Naive B cell (primary cell): Measurements from ENCODE around the gene CCDC69. TPM values are rescaled to one million over a fixed set of nuclear protein-coding genes. Genes with fewer than 3 reads are reported as not detected.
"Not testable (repeated sequence)": the region's sequence is repeated elsewhere in the genome, so short reads cannot be mapped to it uniquely, and the experiment has no call there.

ENCODE experiments used
- ATAC-seq, 2 donors: fragments of 150-1000 bp; cut with Tn5 transposase; 2 replicates each; pipeline ENCODE4 v1.10.0; 2021; ENCODE audit warnings: low read depth in 2 of 2, mild to moderate bottlenecking in 2 of 2, moderate library complexity in 2 of 2
- DNase-seq: peaks from one replicate; pipeline ENCODE4 v3.0.0; 2022
- H3K27ac Mint-ChIP-seq, 6 donors: one replicate each; pipeline ENCODE4 v1.8.0; 2020 to 2022; ENCODE audit warnings: mild to moderate bottlenecking in 6 of 6, mixed read lengths in 6 of 6, moderate library complexity in 5 of 6, inconsistent platforms in 2 of 6
- H3K27me3 Mint-ChIP-seq, 3 donors: one replicate each; pipeline ENCODE4 v1.8.0; 2021 to 2022; ENCODE audit warnings: mixed read lengths in 3 of 3, mild to moderate bottlenecking in 1 of 3
- H3K36me3 Mint-ChIP-seq, 2 donors: one replicate each; pipeline ENCODE4 v1.8.0; 2020 to 2022; ENCODE audit warnings: mixed read lengths in 2 of 2, inconsistent platforms in 1 of 2, mild to moderate bottlenecking in 1 of 2
- H3K4me1 Mint-ChIP-seq, 3 donors: one replicate each; pipeline ENCODE4 v1.8.0; 2020 to 2022; ENCODE audit warnings: mixed read lengths in 3 of 3, inconsistent platforms in 1 of 3, mild to moderate bottlenecking in 1 of 3, moderate library complexity in 1 of 3
- H3K4me3 Mint-ChIP-seq, 8 donors: one replicate each; pipeline ENCODE4 v1.8.0; 2020 to 2022; ENCODE audit warnings: mild to moderate bottlenecking in 8 of 8, mixed read lengths in 8 of 8, moderate library complexity in 8 of 8, inconsistent platforms in 2 of 8
- H3K9me3 Mint-ChIP-seq, 7 donors: one replicate each; pipeline ENCODE4 v1.8.0; 2020 to 2022; ENCODE audit warnings: mixed read lengths in 7 of 7, mild to moderate bottlenecking in 5 of 7, inconsistent platforms in 2 of 7, moderate library complexity in 1 of 7
- polyA plus RNA-seq, 6 donors: library from polyadenylated mRNA; unstranded; fragments of 300-500 nt; fragmentation: Illumina TruSeq; gene quantifications; one replicate each; pipeline ENCODE4 v1.2.3, GENCODE V29; 2021; ENCODE audit warnings: low read depth in 6 of 6

Gene CCDC69
- polyA plus RNA-seq, 6 donors from 2014 or later = 76.4 to 143 (median 98.1) TPM

GRCh38 chr5:151180291-151180690 is 43.6 kb downstream of the CCDC69 start:
- peak overlapping the region in 3 of 6 donors; percentile 7 to 91 (median 62) for H3K27ac Mint-ChIP-seq
- peaks cover 31 to 56% (median 52%) of the 10 kb centered on the region in 3 donors for H3K4me1 Mint-ChIP-seq
- ATAC-seq (no peak), DNase-seq (no peak)
- no peaks in the 10 kb centered on the region for H3K27me3 Mint-ChIP-seq
- peaks cover 0 to 5% (median 0%) of the 10 kb centered on the region in 7 donors for H3K9me3 Mint-ChIP-seq
- H3K36me3 Mint-ChIP-seq = peaks cover 4 to 28% of the 10 kb centered on the region in 2 donors
- H3K4me3 Mint-ChIP-seq = peak overlapping the region in 1 of 8 donors; percentile 30

GRCh38 chr5:151179489-151179840 is 44.4 kb downstream of the CCDC69 start:
- Mint-ChIP-seq H3K27me3 (no peaks in the 10 kb centered on the region), H3K4me1 (peaks cover 32 to 58% (median 51%) of the 10 kb centered on the region in 3 donors), H3K9me3 (peaks cover 0 to 5% (median 0%) of the 10 kb centered on the region in 7 donors), H3K27ac (peak overlapping the region in 5 of 6 donors; percentile 14 to 91 (median 48)), H3K36me3 (peaks cover 4 to 25% of the 10 kb centered on the region in 2 donors), H3K4me3 (peak overlapping the region in 1 of 8 donors; percentile 68)
- DNase-seq (no peak), ATAC-seq (no peak)

- H3K9me3 Mint-ChIP-seq = peaks cover 0 to 5% (median 0%) of the 10 kb centered on the region in 7 donors
- DNase-seq = no peak
- H3K27me3 Mint-ChIP-seq = no peaks in the 10 kb centered on the region
- peak overlapping the region in 5 of 6 donors; percentile 14 to 92 (median 69) for H3K27ac Mint-ChIP-seq
- peak overlapping the region in 4 of 8 donors; percentile 17 to 69 (median 39) for H3K4me3 Mint-ChIP-seq
- H3K36me3 Mint-ChIP-seq = peaks cover 4 to 25% of the 10 kb centered on the region in 2 donors
- peaks cover 36 to 62% (median 51%) of the 10 kb centered on the region in 3 donors for H3K4me1 Mint-ChIP-seq
- peak in 1 of 2 donors; percentile 23 for ATAC-seq
Observed at GRCh38 chr5:151178777-151179488, 45.0 kb downstream of the CCDC69 start.

- Mint-ChIP-seq H3K4me3 (peak overlapping the region in 3 of 8 donors; percentile 42 to 63 (median 50)), H3K27me3 (no peaks in the 10 kb centered on the region), H3K4me1 (peaks cover 38 to 58% (median 51%) of the 10 kb centered on the region in 3 donors), H3K36me3 (peaks cover 4 to 25% of the 10 kb centered on the region in 2 donors), H3K9me3 (peaks cover 0 to 5% (median 0%) of the 10 kb centered on the region in 7 donors), H3K27ac (peak overlapping the region; percentile 12 to 92 (median 72))
- DNase-seq (no peak), ATAC-seq (peak in 1 of 2 donors; percentile 37)
Observed at GRCh38 chr5:151178372-151178771, 45.5 kb downstream of the CCDC69 start.

- ATAC-seq = not testable (repeated sequence)
- peak overlapping the region in 2 of 6 donors; percentile 78 to 80 for H3K27ac Mint-ChIP-seq
Observed at GRCh38 chr5:151176268-151176667, 47.6 kb downstream of the CCDC69 start.

GRCh38 chr5:151174612-151175101 is 49.2 kb downstream of the CCDC69 start:
- H3K9me3 Mint-ChIP-seq = peaks cover 0 to 5% (median 0%) of the 10 kb centered on the region in 7 donors
- no peaks in the 10 kb centered on the region for H3K27me3 Mint-ChIP-seq
- ATAC-seq (no peak), DNase-seq (no peak)
- H3K4me1 Mint-ChIP-seq = peaks cover 47 to 65% (median 53%) of the 10 kb centered on the region in 3 donors
- H3K27ac Mint-ChIP-seq = peak overlapping the region in 2 of 6 donors; percentile 16 to 81
- H3K4me3 Mint-ChIP-seq = no peak overlapping the region
- peaks cover 4 to 14% of the 10 kb centered on the region in 2 donors for H3K36me3 Mint-ChIP-seq

More at GRCh38 chr5:151176268-151176667, 47.6 kb downstream of the CCDC69 start:
- H3K4me3 Mint-ChIP-seq, DNase-seq, H3K27me3 Mint-ChIP-seq, H3K9me3 Mint-ChIP-seq: not testable (repeated sequence)
- Mint-ChIP-seq H3K4me1 (peaks cover 37 to 62% (median 49%) of the 10 kb centered on the region in 3 donors), H3K36me3 (peaks cover 4 to 14% of the 10 kb centered on the region in 2 donors)

- Mint-ChIP-seq H3K4me3 (peak overlapping the region in 1 of 8 donors; percentile 54), H3K4me1 (peaks cover 47 to 65% (median 53%) of the 10 kb centered on the region in 3 donors), H3K27me3 (no peaks in the 10 kb centered on the region), H3K36me3 (peaks cover 4 to 13% of the 10 kb centered on the region in 2 donors), H3K27ac (peak overlapping the region in 3 of 6 donors; percentile 16 to 75 (median 26)), H3K9me3 (peaks cover 0 to 5% (median 0%) of the 10 kb centered on the region in 7 donors)
- no peak for ATAC-seq
- no peak for DNase-seq
Observed at GRCh38 chr5:151173711-151174611, 49.9 kb downstream of the CCDC69 start.

- peaks cover 32 to 55% (median 36%) of the 10 kb centered on the region in 3 donors for H3K4me1 Mint-ChIP-seq
- no peaks in the 10 kb centered on the region for H3K27me3 Mint-ChIP-seq
- DNase-seq = no peak
- no peak for ATAC-seq
- no peak overlapping the region for H3K4me3 Mint-ChIP-seq
- H3K9me3 Mint-ChIP-seq = no peaks in the 10 kb centered on the region
- peak overlapping the region in 4 of 6 donors; percentile 14 to 91 (median 58) for H3K27ac Mint-ChIP-seq
- H3K36me3 Mint-ChIP-seq = no peaks in the 10 kb centered on the region
Observed at GRCh38 chr5:151171529-151171928, 52.4 kb downstream of the CCDC69 start.

GRCh38 chr5:151168602-151169344 is 55.1 kb downstream of the CCDC69 start:
- Mint-ChIP-seq H3K27ac (peak overlapping the region in 2 of 6 donors; percentile 20 to 54), H3K4me1 (peaks cover 33 to 64% (median 44%) of the 10 kb centered on the region in 3 donors), H3K27me3 (no peaks in the 10 kb centered on the region), H3K36me3 (no peaks in the 10 kb centered on the region), H3K4me3 (no peak overlapping the region), H3K9me3 (no peaks in the 10 kb centered on the region)
- DNase-seq (no peak), ATAC-seq (no peak)

- Mint-ChIP-seq H3K27me3 (no peaks in the 10 kb centered on the region), H3K36me3 (no peaks in the 10 kb centered on the region), H3K27ac (peak overlapping the region in 3 of 6 donors; percentile 33 to 68 (median 59)), H3K9me3 (no peaks in the 10 kb centered on the region), H3K4me3 (no peak overlapping the region), H3K4me1 (peaks cover 39 to 62% (median 50%) of the 10 kb centered on the region in 3 donors)
- DNase-seq = no peak
- no peak for ATAC-seq
Observed at GRCh38 chr5:151167022-151167421, 56.9 kb downstream of the CCDC69 start.

- peak overlapping the region in 4 of 6 donors; percentile 4 to 91 (median 58) for H3K27ac Mint-ChIP-seq
- peak overlapping the region in 5 of 8 donors; percentile 10 to 67 (median 45) for H3K4me3 Mint-ChIP-seq
- H3K4me1 Mint-ChIP-seq = peaks cover 30 to 52% (median 41%) of the 10 kb centered on the region in 3 donors
Observed at GRCh38 chr5:151164687-151165392, 59.1 kb downstream of the CCDC69 start.

GRCh38 chr5:151162776-151163175 is 61.1 kb downstream of the CCDC69 start:
- no peak for ATAC-seq
- no peaks in the 10 kb centered on the region for H3K36me3 Mint-ChIP-seq

More at GRCh38 chr5:151164687-151165392, 59.1 kb downstream of the CCDC69 start:
- DNase-seq (peak; percentile 76), ATAC-seq (peak; percentile 98 to 99)
- Mint-ChIP-seq H3K27me3 (no peaks in the 10 kb centered on the region), H3K36me3 (no peaks in the 10 kb centered on the region), H3K9me3 (no peaks in the 10 kb centered on the region)

More at GRCh38 chr5:151162776-151163175, 61.1 kb downstream of the CCDC69 start:
- Mint-ChIP-seq H3K4me3 (no peak overlapping the region), H3K9me3 (no peaks in the 10 kb centered on the region), H3K27me3 (no peaks in the 10 kb centered on the region), H3K27ac (peak overlapping the region in 1 of 6 donors; percentile 12), H3K4me1 (peaks cover 35 to 58% (median 52%) of the 10 kb centered on the region in 3 donors)
- DNase-seq = no peak
